Liver (tissue), 9 donors: Measurements from ENCODE around the gene CRAT. TPM values are rescaled to one million over a fixed set of nuclear protein-coding genes. Genes with fewer than 3 reads are reported as not detected.

Source experiments
- DNase-seq: peaks from one replicate; pipeline ENCODE4 v3.0.0-alpha.2; 2017; ENCODE audit warnings: low spot score
- H3K27ac ChIP-seq, 2 donors: one replicate each; pipeline ENCODE4 v1.7.0; 2013; ENCODE audit warnings: inconsistent platforms in 2 of 2, low read length in 2 of 2, control low read depth in 1 of 2, low read depth in 1 of 2, mild to moderate bottlenecking in 1 of 2
- H3K27me3 ChIP-seq, 4 donors: one replicate each; pipeline versions ENCODE4 v1.6.1 to v1.7.0; 2013; ENCODE audit warnings: low read length in 3 of 4, inconsistent platforms in 1 of 4, mild to moderate bottlenecking in 1 of 4, moderate library complexity in 1 of 4; ENCODE audit not compliant: control insufficient read depth in 4 of 4, insufficient read depth in 4 of 4
- H3K36me3 ChIP-seq, 4 donors: one replicate each; pipeline versions ENCODE4 v1.6.1 to v1.7.0; 2013; ENCODE audit warnings: low read length in 3 of 4, mild to moderate bottlenecking in 3 of 4, low read depth in 1 of 4, moderate library complexity in 1 of 4; ENCODE audit not compliant: control insufficient read depth in 4 of 4, insufficient read depth in 3 of 4
- H3K4me1 ChIP-seq, 4 donors: one replicate each; pipeline versions ENCODE4 v1.6.1 to v1.7.0; 2013; ENCODE audit warnings: low read length in 3 of 4, mild to moderate bottlenecking in 3 of 4, moderate library complexity in 1 of 4; ENCODE audit not compliant: control insufficient read depth in 4 of 4, insufficient read depth in 4 of 4
- H3K4me3 ChIP-seq, 3 donors: one replicate each; pipeline versions ENCODE4 v1.6.1 to v1.7.0; 2013; ENCODE audit warnings: low read length in 3 of 3, control low read depth in 1 of 3, low read depth in 1 of 3, mild to moderate bottlenecking in 1 of 3
- H3K9ac ChIP-seq, 2 donors: one replicate each; pipeline ENCODE4 v1.7.0; 2013; ENCODE audit warnings: low read length in 2 of 2, mild to moderate bottlenecking in 2 of 2, moderate library complexity in 2 of 2, control low read depth in 1 of 2, low read depth in 1 of 2
- H3K9me3 ChIP-seq, 4 donors: one replicate each; pipeline versions ENCODE4 v1.6.1 to v1.7.0; 2013; ENCODE audit warnings: low read length in 3 of 4; ENCODE audit not compliant: control insufficient read depth in 4 of 4
- ATF3 ChIP-seq: IDR thresholded peaks from 2 replicates; pipeline ENCODE4 v1.6.1; 2016; ENCODE audit warnings: antibody characterized with exemption
- CTCF ChIP-seq: fragments of 150-350 bp; IDR thresholded peaks from 2 replicates; pipeline ENCODE4 v1.5.1; 2017; ENCODE audit warnings: improper control_type of control experiment, low read depth, low read length; ENCODE audit not compliant: missing input control
- EGR1 ChIP-seq, 2 donors: IDR thresholded peaks; 2 replicates each; pipeline ENCODE4 v1.6.1; 2016 to 2018; ENCODE audit warnings: antibody characterized with exemption in 2 of 2, low read depth in 2 of 2
- FOXA1 ChIP-seq: IDR thresholded peaks from 2 replicates; pipeline ENCODE4 v1.6.1; 2016; ENCODE audit warnings: antibody characterized with exemption
- FOXA2 ChIP-seq: IDR thresholded peaks from 2 replicates; pipeline ENCODE4 v1.6.1; 2016; ENCODE audit warnings: antibody characterized with exemption
- HNF4A ChIP-seq, 2 donors: conservative IDR thresholded peaks; 2 replicates each; pipeline ENCODE4 v1.6.1; 2016; ENCODE audit warnings: antibody characterized with exemption in 2 of 2, mild to moderate bottlenecking in 2 of 2
- JUND ChIP-seq, 2 donors: IDR thresholded peaks; 2 replicates each; pipeline ENCODE4 v1.6.1; 2016; ENCODE audit warnings: antibody characterized with exemption in 2 of 2
- MAX ChIP-seq: IDR thresholded peaks from 2 replicates; pipeline ENCODE4 v1.6.1; 2016; ENCODE audit warnings: antibody characterized with exemption
- RAD21 ChIP-seq, 2 donors: IDR thresholded peaks; 2 replicates each; pipeline ENCODE4 v1.6.1; 2016; ENCODE audit warnings: antibody characterized with exemption in 2 of 2, mild to moderate bottlenecking in 2 of 2
- REST ChIP-seq: IDR thresholded peaks from 2 replicates; pipeline ENCODE4 v1.6.1; 2016; ENCODE audit warnings: antibody characterized with exemption, mild to moderate bottlenecking
- SP1 ChIP-seq: IDR thresholded peaks from 2 replicates; pipeline ENCODE4 v1.6.1; 2018; ENCODE audit warnings: antibody characterized with exemption, mild to moderate bottlenecking
- TAF1 ChIP-seq: conservative IDR thresholded peaks from 2 replicates; pipeline ENCODE4 v1.6.1; 2016; ENCODE audit warnings: antibody characterized with exemption, mild to moderate bottlenecking
- YY1 ChIP-seq: IDR thresholded peaks from 2 replicates; pipeline ENCODE4 v1.6.1; 2016; ENCODE audit warnings: antibody characterized with exemption, mild to moderate bottlenecking
- ZBTB33 ChIP-seq: IDR thresholded peaks from 2 replicates; pipeline ENCODE4 v1.6.1; 2016; ENCODE audit warnings: antibody characterized with exemption
- WGBS: extraction: QIAGEN DNeasy Blood & Tissue Kit; methylation state at CpG from one replicate; pipeline ENCODE4 v1.1.7; 2013; 5-methylcytosine and 5-hydroxymethylcytosine counted together
- polyA plus RNA-seq, 2 donors: library from polyadenylated mRNA; stranded (reverse) in 1 of 2; unstranded in 1 of 2; fragments of 200-250 nt in 1 of 2; fragments of >200 nt in 1 of 2; fragmentation: Nextera tagmentation in 1 of 2; extraction: Ambion mirVana in 1 of 2; gene quantifications; one replicate each; pipeline versions ENCODE4 v1.2.1 to v1.2.3, GENCODE V29; 2013 to 2015
- total RNA-seq, 2 donors: library from RNA; depleted of rRNA; stranded (reverse); fragments of >200 nt; gene quantifications; one replicate each; pipeline ENCODE4 v1.2.3, GENCODE V29; 2014
- donor health status: healthy.
- donor health status: healthy.
- donor health status: healthy.
- donor health status: healthy.
- donor health status: healthy.

The CRAT gene
- total and polyA plus RNA-seq, 4 donors = 33.8 to 121 (median 89.1) TPM

GRCh38 chr9:129098328-129098727 is 12.3 kb downstream of the CRAT start:
- TF ChIP-seq REST = no peak
- TF ChIP-seq ATF3 = no peak
- TF ChIP-seq RAD21 (IDR thresholded peaks at IDR 0.05) = no peak
- no peak for TF ChIP-seq SP1
- no peak for TF ChIP-seq FOXA1
- TF ChIP-seq JUND (IDR thresholded peaks at IDR 0.05) = no peak
- TF ChIP-seq ZBTB33 = no peak
- no peak for TF ChIP-seq CTCF
- no peak for TF ChIP-seq YY1
- no peak for TF ChIP-seq MAX
- TF ChIP-seq FOXA2 = no peak
- no peak for TF ChIP-seq HNF4A (conservative IDR thresholded peaks at IDR 0.05)
- no peak for TF ChIP-seq EGR1 (IDR thresholded peaks at IDR 0.05; ENCODE audit: low read depth in 2 of 2)
- Histone ChIP-seq H3K36me3 (peaks cover 8 to 55% (median 30%) of the 10 kb centered on the region in 4 donors), H3K9me3 (no peaks in the 10 kb centered on the region), H3K4me3 (no peak overlapping the region), H3K9ac (no peak overlapping the region), H3K27ac (no peak overlapping the region), H3K4me1 (peaks cover 0 to 18% (median 11%) of the 10 kb centered on the region in 4 donors), H3K27me3 (no peaks in the 10 kb centered on the region)
- no peak for DNase-seq
- 96% methylated on average over 11 of the region's 11 CpGs for WGBS

GRCh38 chr9:129097671-129098306 is 12.8 kb downstream of the CRAT start:
- no peak for DNase-seq
- no peak overlapping the region for H3K9ac ChIP-seq
- H3K4me1 ChIP-seq = peaks cover 0 to 18% (median 11%) of the 10 kb centered on the region in 4 donors
- H3K27me3 ChIP-seq = no peaks in the 10 kb centered on the region
- no peak overlapping the region for H3K4me3 ChIP-seq
- no peaks in the 10 kb centered on the region for H3K9me3 ChIP-seq
- no peak for TF ChIP-seq TAF1
- no peak overlapping the region for H3K27ac ChIP-seq
- WGBS = 96% methylated on average over 16 of the region's 16 CpGs
- H3K36me3 ChIP-seq = peaks cover 8 to 55% (median 30%) of the 10 kb centered on the region in 4 donors
